ENCODE measurements around the gene CENATAC. TPM values are rescaled to one million over a fixed set of nuclear protein-coding genes. Genes with fewer than 3 reads are reported as not detected.

CENATAC gene
- total and polyA plus RNA-seq, 2 experiments from 2014 or later: 31.7 to 34.5 TPM

- TF ChIP-seq, protein P1, sequence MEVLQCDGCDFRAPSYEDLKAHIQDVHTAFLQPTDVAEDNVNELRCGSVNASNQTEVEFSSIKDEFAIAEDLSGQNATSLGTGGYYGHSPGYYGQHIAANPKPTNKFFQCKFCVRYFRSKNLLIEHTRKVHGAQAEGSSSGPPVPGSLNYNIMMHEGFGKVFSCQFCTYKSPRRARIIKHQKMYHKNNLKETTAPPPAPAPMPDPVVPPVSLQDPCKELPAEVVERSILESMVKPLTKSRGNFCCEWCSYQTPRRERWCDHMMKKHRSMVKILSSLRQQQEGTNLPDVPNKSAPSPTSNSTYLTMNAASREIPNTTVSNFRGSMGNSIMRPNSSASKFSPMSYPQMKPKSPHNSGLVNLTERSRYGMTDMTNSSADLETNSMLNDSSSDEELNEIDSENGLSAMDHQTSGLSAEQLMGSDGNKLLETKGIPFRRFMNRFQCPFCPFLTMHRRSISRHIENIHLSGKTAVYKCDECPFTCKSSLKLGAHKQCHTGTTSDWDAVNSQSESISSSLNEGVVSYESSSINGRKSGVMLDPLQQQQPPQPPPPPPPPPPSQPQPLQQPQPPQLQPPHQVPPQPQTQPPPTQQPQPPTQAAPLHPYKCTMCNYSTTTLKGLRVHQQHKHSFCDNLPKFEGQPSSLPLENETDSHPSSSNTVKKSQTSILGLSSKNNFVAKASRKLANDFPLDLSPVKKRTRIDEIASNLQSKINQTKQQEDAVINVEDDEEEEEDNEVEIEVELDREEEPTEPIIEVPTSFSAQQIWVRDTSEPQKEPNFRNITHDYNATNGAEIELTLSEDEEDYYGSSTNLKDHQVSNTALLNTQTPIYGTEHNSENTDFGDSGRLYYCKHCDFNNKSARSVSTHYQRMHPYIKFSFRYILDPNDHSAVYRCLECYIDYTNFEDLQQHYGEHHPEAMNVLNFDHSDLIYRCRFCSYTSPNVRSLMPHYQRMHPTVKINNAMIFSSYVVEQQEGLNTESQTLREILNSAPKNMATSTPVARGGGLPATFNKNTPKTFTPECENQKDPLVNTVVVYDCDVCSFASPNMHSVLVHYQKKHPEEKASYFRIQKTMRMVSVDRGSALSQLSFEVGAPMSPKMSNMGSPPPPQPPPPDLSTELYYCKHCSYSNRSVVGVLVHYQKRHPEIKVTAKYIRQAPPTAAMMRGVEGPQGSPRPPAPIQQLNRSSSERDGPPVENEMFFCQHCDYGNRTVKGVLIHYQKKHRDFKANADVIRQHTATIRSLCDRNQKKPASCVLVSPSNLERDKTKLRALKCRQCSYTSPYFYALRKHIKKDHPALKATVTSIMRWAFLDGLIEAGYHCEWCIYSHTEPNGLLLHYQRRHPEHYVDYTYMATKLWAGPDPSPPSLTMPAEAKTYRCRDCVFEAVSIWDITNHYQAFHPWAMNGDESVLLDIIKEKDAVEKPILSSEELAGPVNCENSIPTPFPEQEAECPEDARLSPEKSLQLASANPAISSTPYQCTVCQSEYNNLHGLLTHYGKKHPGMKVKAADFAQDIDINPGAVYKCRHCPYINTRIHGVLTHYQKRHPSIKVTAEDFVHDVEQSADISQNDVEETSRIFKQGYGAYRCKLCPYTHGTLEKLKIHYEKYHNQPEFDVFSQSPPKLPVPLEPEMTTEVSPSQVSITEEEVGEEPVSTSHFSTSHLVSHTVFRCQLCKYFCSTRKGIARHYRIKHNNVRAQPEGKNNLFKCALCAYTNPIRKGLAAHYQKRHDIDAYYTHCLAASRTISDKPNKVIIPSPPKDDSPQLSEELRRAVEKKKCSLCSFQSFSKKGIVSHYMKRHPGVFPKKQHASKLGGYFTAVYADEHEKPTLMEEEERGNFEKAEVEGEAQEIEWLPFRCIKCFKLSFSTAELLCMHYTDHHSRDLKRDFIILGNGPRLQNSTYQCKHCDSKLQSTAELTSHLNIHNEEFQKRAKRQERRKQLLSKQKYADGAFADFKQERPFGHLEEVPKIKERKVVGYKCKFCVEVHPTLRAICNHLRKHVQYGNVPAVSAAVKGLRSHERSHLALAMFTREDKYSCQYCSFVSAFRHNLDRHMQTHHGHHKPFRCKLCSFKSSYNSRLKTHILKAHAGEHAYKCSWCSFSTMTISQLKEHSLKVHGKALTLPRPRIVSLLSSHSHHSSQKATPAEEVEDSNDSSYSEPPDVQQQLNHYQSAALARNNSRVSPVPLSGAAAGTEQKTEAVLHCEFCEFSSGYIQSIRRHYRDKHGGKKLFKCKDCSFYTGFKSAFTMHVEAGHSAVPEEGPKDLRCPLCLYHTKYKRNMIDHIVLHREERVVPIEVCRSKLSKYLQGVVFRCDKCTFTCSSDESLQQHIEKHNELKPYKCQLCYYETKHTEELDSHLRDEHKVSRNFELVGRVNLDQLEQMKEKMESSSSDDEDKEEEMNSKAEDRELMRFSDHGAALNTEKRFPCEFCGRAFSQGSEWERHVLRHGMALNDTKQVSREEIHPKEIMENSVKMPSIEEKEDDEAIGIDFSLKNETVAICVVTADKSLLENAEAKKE (CRISPR knock-in tag; IDR thresholded peaks at IDR 0.05): no peak
- TF ChIP-seq, protein P2, sequence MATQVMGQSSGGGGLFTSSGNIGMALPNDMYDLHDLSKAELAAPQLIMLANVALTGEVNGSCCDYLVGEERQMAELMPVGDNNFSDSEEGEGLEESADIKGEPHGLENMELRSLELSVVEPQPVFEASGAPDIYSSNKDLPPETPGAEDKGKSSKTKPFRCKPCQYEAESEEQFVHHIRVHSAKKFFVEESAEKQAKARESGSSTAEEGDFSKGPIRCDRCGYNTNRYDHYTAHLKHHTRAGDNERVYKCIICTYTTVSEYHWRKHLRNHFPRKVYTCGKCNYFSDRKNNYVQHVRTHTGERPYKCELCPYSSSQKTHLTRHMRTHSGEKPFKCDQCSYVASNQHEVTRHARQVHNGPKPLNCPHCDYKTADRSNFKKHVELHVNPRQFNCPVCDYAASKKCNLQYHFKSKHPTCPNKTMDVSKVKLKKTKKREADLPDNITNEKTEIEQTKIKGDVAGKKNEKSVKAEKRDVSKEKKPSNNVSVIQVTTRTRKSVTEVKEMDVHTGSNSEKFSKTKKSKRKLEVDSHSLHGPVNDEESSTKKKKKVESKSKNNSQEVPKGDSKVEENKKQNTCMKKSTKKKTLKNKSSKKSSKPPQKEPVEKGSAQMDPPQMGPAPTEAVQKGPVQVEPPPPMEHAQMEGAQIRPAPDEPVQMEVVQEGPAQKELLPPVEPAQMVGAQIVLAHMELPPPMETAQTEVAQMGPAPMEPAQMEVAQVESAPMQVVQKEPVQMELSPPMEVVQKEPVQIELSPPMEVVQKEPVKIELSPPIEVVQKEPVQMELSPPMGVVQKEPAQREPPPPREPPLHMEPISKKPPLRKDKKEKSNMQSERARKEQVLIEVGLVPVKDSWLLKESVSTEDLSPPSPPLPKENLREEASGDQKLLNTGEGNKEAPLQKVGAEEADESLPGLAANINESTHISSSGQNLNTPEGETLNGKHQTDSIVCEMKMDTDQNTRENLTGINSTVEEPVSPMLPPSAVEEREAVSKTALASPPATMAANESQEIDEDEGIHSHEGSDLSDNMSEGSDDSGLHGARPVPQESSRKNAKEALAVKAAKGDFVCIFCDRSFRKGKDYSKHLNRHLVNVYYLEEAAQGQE (IDR thresholded peaks at IDR 0.05; ENCODE audit: unreplicated experiment): no peak
- TF ChIP-seq POLR2AphosphoS5 (IDR thresholded peaks at IDR 0.05; ENCODE audit: low read depth) (no peak), EZH2 (IDR thresholded peaks at IDR 0.05; ENCODE audit: low read depth, unreplicated experiment) (no peak), ZNF114 (CRISPR knock-in tag; IDR thresholded peaks at IDR 0.05) (no peak), ETS1 (IDR thresholded peaks at IDR 0.05) (no peak), CREB1 (CRISPR knock-in tag; IDR thresholded peaks at IDR 0.05; ENCODE audit: low read depth) (no peak), ZNF331 (CRISPR knock-in tag; IDR thresholded peaks at IDR 0.05; ENCODE audit: low read depth) (no peak)
These were observed 415 bp downstream of the CENATAC start (continued) for GRCh38 chr11:118998388-118998717.

Data from GM23338 (cell line).